Right cardiac atrium (tissue), 5 donors: ENCODE results near the gene XAGE3. TPM values are rescaled to one million over a fixed set of nuclear protein-coding genes. Genes with fewer than 3 reads are reported as not detected.
A peak's percentile ranks its signal among the peaks of the same experiment; 100 is the strongest.
"Not testable (repeated sequence)": the region's sequence is repeated elsewhere in the genome, so short reads cannot be mapped to it uniquely, and the experiment has no call there.

Experiments
- ATAC-seq, 2 donors: fragments of 200-7000 bp; cut with Tn5 transposase; one replicate each; pipeline versions ENCODE4 v1.8.0 to v1.9.1; 2020; ENCODE audit warnings: moderate library complexity in 2 of 2, mild to moderate bottlenecking in 1 of 2
- DNase-seq, 3 donors: peaks; one replicate each; pipeline ENCODE4 v3.0.0-alpha.2; 2020
- H3K27ac ChIP-seq: one replicate; pipeline ENCODE4 v1.5.1; 2013; ENCODE audit warnings: mild to moderate bottlenecking, low read length, control low read depth, moderate library complexity
- H3K27me3 ChIP-seq: one replicate; pipeline ENCODE4 v1.6.1; 2013; ENCODE audit not compliant: control insufficient read depth, insufficient read depth
- H3K4me1 ChIP-seq: one replicate; pipeline ENCODE4 v1.6.1; 2013; ENCODE audit warnings: low read length; ENCODE audit not compliant: control insufficient read depth, insufficient read depth
- H3K4me3 ChIP-seq: one replicate; pipeline ENCODE4 v1.5.1; 2013; ENCODE audit warnings: low read length, control low read depth
- H3K9me3 ChIP-seq: one replicate; pipeline ENCODE4 v1.6.1; 2013; ENCODE audit warnings: low read length; ENCODE audit not compliant: control insufficient read depth
- WGBS: extraction: QIAGEN DNeasy Blood & Tissue Kit; methylation state at CpG from one replicate; pipeline ENCODE4 v1.1.7; 2013; 5-methylcytosine and 5-hydroxymethylcytosine counted together
- intact Hi-C, 4 donors: fragments of 100-400 bp; cut with DNase I; formaldehyde crosslinking; loops; one replicate each; pipeline versions ENCODE4 v1.11.0 to v1.14.0; 2022 to 2023
- long read RNA-seq, 4 donors: library from polyadenylated mRNA; unstranded; transcript quantifications; one replicate each; pipeline ENCODE4 v2.0.0, GENCODE V29; 2020 to 2021
- polyA plus RNA-seq: library from polyadenylated mRNA; stranded (reverse); fragments of 200-250 nt; gene quantifications from one replicate; pipeline ENCODE4 v1.2.3, GENCODE V29; 2013
- total RNA-seq, 4 donors: library from RNA; stranded (reverse); fragmentation: NEBNext Ultra II Directional; extraction: Animal tissue kit (Norgen Biotek cat#: 25700); gene quantifications; one replicate each; pipeline ENCODE4 v1.2.1, GENCODE V29; 2021
- donor health status: healthy with polysubstance abuse.
- donor health status: DM: no; HTN: yes; CAD: no.
- donor health status: DM: no; HTN: no; CAD: no.
- donor health status: DM: no; HTN: yes; CAD: no; lungs with severe emphysema.
- donor health status: DM: yes; HTN: yes; CAD: no.

XAGE3 gene
- total RNA-seq (not detected), polyA plus RNA-seq (not detected)
- long read RNA-seq, donor 1 = 0 reads
- long read RNA-seq, donor 2 = 0 reads
- long read RNA-seq, donor 3 = 0 reads
- long read RNA-seq, donor 4 = 0 reads

- H3K27me3 ChIP-seq = no peaks in the 10 kb centered on the region
- peak in 1 of 3 donors; percentile 29 for DNase-seq
- no peak for ATAC-seq
- H3K27ac ChIP-seq = no peak within 1 kb of the TSS
- intact Hi-C loops = no loop called here
- H3K9me3 ChIP-seq = no peaks in the 10 kb centered on the region
- no peak within 1 kb of the TSS for H3K4me3 ChIP-seq
- H3K4me1 ChIP-seq = no peaks in the 10 kb centered on the region
- WGBS = 89% methylated on average over 35 of the region's 35 CpGs
Measured at GRCh38 chrX:52867610-52868348, at the start of gene XAGE3. TSS of gene XAGE3 (minus strand) at chrX:52868083. CDS start at chrX:52867133, 950 bp downstream.

DNA sequence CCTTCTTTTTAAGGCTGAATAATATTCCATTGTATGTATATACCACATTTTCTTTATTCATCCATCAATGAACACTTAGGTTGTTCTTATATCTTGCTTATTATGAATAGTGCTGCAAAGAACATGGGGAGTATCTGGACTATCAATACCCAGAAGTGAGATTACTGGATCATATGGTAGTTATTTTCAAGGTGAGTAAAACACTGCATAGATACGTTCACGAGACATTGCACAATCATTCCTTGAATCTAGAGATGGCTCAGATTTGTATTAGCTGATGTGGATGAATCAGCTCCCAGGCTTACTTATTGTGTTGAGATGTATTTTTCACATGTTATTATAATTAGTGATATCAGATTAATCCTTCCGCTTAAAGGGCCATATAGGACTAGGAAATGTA is 46.8 kb upstream of the XAGE3 start:
- H3K27ac ChIP-seq, H3K4me3 ChIP-seq, intact Hi-C loops, H3K4me1 ChIP-seq, DNase-seq, ATAC-seq, H3K9me3 ChIP-seq, H3K27me3 ChIP-seq: not testable (repeated sequence)
- WGBS = no CpG with 5 or more reads among the region's 3 CpGs

DNA sequence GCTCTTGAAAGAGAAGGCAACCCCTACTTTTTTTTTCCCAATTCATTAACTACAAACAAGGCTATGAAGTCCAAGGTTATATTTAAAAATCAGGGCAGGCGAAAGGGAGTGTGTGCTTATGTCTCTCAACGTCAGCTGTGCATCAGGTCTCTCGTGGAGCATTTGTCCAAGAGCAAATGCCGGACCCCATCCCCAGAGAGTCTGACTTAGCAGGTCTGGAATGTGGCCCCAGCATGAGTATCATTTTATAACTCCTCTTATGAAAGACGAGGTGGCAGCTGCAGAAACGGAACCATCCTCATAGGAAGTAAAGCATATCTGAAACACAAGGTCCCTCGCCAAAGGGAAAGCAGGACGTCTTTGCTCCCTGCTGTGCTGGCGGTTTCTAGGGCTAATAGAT is 45.8 kb upstream of the XAGE3 start:
- H3K4me3 ChIP-seq, H3K27ac ChIP-seq, ATAC-seq, H3K27me3 ChIP-seq, H3K4me1 ChIP-seq, DNase-seq, H3K9me3 ChIP-seq, intact Hi-C loops: not testable (repeated sequence)
- no CpG with 5 or more reads among the region's 9 CpGs for WGBS

GRCh38 chrX:52909313-52909969 is 41.6 kb upstream of the XAGE3 start:
- H3K27me3 ChIP-seq, H3K27ac ChIP-seq, H3K4me3 ChIP-seq, H3K9me3 ChIP-seq, DNase-seq, intact Hi-C loops, ATAC-seq, H3K4me1 ChIP-seq: not testable (repeated sequence)
- no CpG with 5 or more reads among the region's 12 CpGs for WGBS

GRCh38 chrX:52907900-52908299 is 40.0 kb upstream of the XAGE3 start:
- H3K9me3 ChIP-seq, H3K4me1 ChIP-seq, H3K27ac ChIP-seq, ATAC-seq, intact Hi-C loops, H3K4me3 ChIP-seq, DNase-seq, H3K27me3 ChIP-seq: not testable (repeated sequence)
- WGBS = no CpG with 5 or more reads among the region's 17 CpGs

- H3K9me3 ChIP-seq, intact Hi-C loops, DNase-seq, H3K4me3 ChIP-seq, H3K4me1 ChIP-seq, H3K27me3 ChIP-seq, H3K27ac ChIP-seq, ATAC-seq: not testable (repeated sequence)
- WGBS = no CpG with 5 or more reads among the region's 17 CpGs
Measured at GRCh38 chrX:52907137-52907536, 39.3 kb upstream of the XAGE3 start.

- H3K27ac ChIP-seq, H3K4me1 ChIP-seq, H3K9me3 ChIP-seq, ATAC-seq, H3K4me3 ChIP-seq, H3K27me3 ChIP-seq, DNase-seq, intact Hi-C loops: not testable (repeated sequence)
- WGBS = no CpG with 5 or more reads among the region's 4 CpGs
Measured at GRCh38 chrX:52906072-52906471, 38.2 kb upstream of the XAGE3 start.

GRCh38 chrX:52905531-52905930 is 37.6 kb upstream of the XAGE3 start:
- H3K27ac ChIP-seq, intact Hi-C loops, H3K4me1 ChIP-seq, H3K4me3 ChIP-seq, ATAC-seq, H3K27me3 ChIP-seq, H3K9me3 ChIP-seq, DNase-seq: not testable (repeated sequence)
- no CpG with 5 or more reads among the region's 10 CpGs for WGBS

DNA sequence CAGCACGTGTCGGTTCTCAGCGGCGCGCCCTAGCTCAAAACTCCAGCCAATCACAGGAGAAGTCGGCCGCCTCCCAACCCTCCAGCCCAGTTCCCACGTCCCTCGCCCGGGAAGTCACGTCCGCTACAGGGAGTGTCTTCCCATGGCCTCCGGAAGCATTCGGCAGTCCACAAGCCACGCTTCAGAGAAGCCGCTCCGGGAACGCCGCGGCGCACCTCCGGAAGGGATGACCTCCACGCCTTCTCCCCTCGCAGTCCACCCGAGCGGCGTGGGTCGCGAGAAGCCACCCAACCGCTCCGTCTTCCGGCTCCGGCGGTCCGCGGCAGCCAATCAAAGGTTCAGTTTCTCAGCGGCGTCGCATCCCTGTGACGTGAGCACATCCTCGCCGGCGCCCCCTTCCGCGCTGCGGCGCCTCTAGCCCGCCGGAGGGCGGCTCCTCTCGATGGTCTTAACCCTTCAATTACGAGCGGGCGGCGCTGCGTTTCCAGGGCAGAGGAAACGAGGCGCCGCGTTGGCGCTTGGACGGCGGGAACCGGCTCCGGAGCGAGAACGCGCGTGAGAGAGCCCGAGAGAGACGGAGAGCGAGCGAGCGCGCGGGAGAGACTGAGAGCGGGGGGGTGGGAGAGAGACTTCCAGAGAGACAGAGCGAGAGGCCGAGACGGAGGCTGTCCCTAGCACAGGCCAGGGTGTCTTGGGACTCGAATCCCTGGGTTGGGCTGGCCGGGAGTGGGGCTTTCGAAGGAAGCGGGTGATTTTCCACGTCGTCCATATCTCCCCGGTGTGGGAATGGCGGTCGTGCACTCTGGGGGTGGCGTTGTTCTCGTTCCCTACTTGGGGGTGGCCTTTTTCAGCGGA is 29.2 kb upstream of the XAGE3 start, which contains the start of gene FAM156B:
TSS of gene FAM156B (plus strand) at position 476 of the 855 bp plus-strand sequence. CDS start 9,896 bp downstream, outside the sequence.
- DNase-seq, H3K27ac ChIP-seq, H3K27me3 ChIP-seq, H3K4me3 ChIP-seq, H3K4me1 ChIP-seq, intact Hi-C loops, H3K9me3 ChIP-seq: not testable (repeated sequence)
- no CpG with 5 or more reads among the region's 92 CpGs for WGBS
- ATAC-seq = peak; percentile 94 to 95

- ATAC-seq = peak in 1 of 2 donors; percentile 0
- H3K27me3 ChIP-seq, intact Hi-C loops, H3K9me3 ChIP-seq, H3K4me1 ChIP-seq, H3K4me3 ChIP-seq, DNase-seq, H3K27ac ChIP-seq: not testable (repeated sequence)
- no CpG with 5 or more reads among the region's 8 CpGs for WGBS
Measured at GRCh38 chrX:52896438-52896837, 28.6 kb upstream of the XAGE3 start.
